H54 (cell line): ENCODE data around the gene MCM3AP.

Experiments
- DNase-seq: peaks from one replicate; pipeline ENCODE4 v3.0.0; 2011; ENCODE audit warnings: low spot score, mixed read lengths; ENCODE audit not compliant: insufficient read length
- FAIRE-seq: peaks from 3 replicates; lab custom pipeline; 2011; peaks lifted over from hg19 to GRCh38; lab: Jason Lieb, UNC
- POLR2A ChIP-seq: IDR thresholded peaks from 2 replicates; pipeline ENCODE4 v1.6.1; 2011; ENCODE audit warnings: low read depth, mild to moderate bottlenecking, low read length

The MCM3AP gene

DNA sequence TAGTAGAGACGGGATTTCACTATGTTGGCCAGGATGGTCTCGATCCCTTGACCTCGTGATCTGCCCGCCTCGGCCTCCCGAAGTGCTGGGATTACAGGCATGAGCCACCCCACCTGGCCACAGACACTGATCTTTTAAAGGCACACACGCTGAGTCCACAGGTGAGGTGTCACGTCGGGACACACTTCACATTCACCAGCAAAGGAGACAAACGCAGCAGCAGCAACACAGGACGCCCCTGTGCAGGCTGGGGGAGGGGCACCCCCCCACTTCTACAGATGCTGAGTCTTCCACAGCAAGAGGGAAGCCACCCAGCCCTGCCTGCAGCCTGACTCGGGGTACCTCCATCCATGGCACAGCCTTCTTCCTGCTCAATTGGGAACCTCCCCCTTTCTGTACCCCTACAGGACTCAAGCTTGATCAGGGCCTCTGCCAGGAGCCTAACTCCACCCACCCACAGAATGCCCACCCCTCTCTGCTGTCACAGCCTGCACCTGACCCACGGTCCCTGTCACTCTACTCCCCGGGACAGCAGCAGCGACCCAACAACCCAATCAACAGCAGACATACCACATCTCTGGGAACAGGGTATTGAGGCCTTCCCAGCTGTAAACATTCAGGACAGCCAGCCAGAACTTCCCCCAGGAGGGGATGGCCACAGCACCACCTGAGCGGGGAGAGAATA, 66.4 kb downstream of the MCM3AP start:
- no peak for TF ChIP-seq POLR2A
- FAIRE-seq (no peak), DNase-seq (no peak)

GRCh38 chr21:46217511-46218196, 67.8 kb downstream of the MCM3AP start:
- no peak for TF ChIP-seq POLR2A
- no peak for FAIRE-seq
- DNase-seq, result no peak

- DNase-seq (no peak), FAIRE-seq (no peak)
- no peak for TF ChIP-seq POLR2A
These were observed 69.2 kb downstream of the MCM3AP start for GRCh38 chr21:46216132-46216747.

DNA sequence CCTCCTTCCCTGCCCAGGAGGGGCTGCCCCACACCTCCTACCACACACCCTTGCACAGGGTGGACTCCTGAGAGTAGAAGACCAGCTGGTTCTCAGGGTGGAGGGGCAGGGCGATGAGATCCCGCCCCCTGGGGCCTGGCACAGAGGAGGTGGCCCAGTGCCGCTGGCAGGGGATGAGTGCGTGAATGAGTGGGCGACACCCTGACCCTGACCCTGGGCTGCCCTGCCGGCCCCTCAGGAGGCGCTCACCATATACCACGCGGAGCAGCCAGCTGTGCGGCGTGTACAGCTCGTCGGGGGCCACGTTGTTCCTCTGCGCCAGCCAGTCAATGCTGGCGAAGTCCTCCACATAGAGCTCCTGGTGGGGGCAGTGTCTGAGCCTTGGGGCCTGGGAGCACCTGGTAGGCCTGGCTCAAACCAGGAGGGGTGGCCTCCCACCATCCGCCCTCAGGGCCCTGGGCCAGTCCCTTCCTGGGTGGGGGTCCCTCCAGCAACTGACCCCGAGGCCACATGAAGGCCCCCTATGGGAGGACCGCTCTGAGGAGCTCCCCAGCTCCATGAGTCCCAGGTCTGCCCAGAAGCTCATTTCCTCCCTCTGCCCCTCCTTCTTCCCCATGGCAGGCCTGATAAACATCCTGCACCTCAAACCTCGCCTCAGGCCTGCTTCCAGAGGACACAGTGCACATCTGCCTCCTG, 69.8 kb downstream of the MCM3AP start:
- no peak for DNase-seq

GRCh38 chr21:46214478-46215340, 70.7 kb downstream of the MCM3AP start:
- no peak for DNase-seq
- FAIRE-seq, result no peak
- no peak for TF ChIP-seq POLR2A

More for the DNA sequence above, 69.8 kb downstream of the MCM3AP start:
- no peak for TF ChIP-seq POLR2A
- no peak for FAIRE-seq

- FAIRE-seq (no peak), DNase-seq (no peak)
- TF ChIP-seq POLR2A, result no peak
These were observed 71.7 kb downstream of the MCM3AP start for GRCh38 chr21:46213620-46214286.

DNA sequence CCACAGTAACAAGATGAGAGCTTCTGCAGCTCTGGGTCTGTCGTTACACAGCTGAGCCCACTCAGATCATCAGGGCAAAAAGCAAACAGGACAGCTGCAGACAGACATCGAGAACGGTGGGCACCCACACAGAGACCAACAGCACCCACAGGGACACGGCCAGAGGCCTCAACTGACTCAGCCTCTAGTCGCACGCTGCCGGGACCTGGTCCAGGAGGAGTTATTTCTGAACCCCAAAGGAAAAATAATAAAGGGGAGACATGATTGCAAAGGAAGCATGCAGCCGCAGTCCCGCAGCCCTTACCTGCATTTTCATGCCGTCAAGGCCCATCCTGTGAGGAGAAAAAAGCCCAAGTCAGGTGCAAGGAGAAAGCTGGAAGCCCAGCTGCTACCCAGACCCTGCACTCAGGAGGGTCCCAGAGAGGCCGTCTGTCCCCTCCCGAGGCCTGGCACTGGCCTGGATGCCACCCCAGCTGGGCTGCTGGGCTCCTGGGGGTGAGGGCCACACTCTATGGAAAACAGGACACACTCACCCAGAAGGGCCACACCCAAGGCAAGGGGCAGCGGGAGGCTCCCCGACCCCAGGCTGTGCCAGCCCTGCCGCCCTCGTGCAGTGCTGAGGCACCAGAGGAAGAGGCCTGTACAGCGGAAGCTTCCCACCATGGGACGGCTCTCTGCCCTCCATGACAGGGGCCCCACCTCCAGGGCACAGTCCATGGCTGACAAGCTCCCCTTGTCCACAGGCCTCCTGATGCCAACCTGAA, 72.5 kb downstream of the MCM3AP start:
- no peak for FAIRE-seq
- no peak for TF ChIP-seq POLR2A
- DNase-seq, result no peak

GRCh38 chr21:46211786-46212720, 73.4 kb downstream of the MCM3AP start:
- no peak for TF ChIP-seq POLR2A
- DNase-seq (no peak), FAIRE-seq (no peak)

- DNase-seq, result no peak
- FAIRE-seq, result no peak
- no peak for TF ChIP-seq POLR2A
These were observed 74.0 kb downstream of the MCM3AP start for GRCh38 chr21:46211376-46211775.

- no peak for DNase-seq
- TF ChIP-seq POLR2A, result no peak
- FAIRE-seq, result no peak
These were observed 74.9 kb downstream of the MCM3AP start for GRCh38 chr21:46210378-46211136.
